ENCODE data around the gene DIAPH2. TPM values are rescaled to one million over a fixed set of nuclear protein-coding genes. Genes with fewer than 3 reads are reported as not detected.

Gene DIAPH2
- total RNA-seq, 2 experiments from 2014 or later: 10.0 to 10.6 TPM

DNA sequence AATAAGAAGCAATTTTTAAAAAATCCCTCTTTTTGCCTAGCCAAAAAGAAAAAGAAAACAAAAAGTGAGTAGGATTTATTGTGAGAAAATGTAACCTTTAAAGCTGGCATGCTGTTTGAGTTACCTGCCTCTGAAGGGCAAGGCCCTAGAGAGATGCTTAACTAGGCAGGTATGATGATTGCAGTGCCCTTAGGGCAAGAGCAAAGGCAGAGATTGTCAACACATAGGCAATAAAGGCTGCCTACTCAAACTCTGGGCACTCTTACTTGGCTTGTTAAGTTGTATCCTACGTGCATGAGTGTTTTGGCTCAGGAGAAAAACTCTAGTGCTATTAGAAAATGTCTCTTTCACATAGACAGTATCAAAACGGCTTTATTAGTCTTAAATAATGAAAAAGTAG is 505.0 kb downstream of the DIAPH2 start:
- no peaks in the 10 kb centered on the region for H3K9me3 Mint-ChIP-seq
- no peak overlapping the region for H3K27ac Mint-ChIP-seq

DNA sequence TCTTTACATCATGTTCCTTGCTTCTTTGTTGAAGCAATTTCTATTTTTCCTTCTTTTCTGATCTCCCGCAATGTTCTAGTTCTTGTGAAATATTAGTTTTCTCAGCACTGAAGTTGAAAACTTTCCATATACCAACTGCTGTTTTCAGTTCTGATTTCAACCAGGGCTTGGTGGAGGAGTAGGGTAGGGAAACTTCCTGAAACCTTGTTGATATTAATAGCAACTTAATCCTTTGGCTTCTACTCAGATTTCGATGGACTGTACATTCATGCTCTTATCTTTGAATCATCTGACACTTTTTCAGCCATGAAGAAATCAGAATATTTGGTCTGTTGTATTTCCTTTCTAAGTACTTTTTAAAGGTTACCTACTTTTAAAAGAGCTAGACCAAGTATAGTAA is 514.9 kb downstream of the DIAPH2 start:
- no peak overlapping the region for H3K27ac Mint-ChIP-seq
- no peak for DNase-seq
- H3K27me3 Mint-ChIP-seq: no peaks in the 10 kb centered on the region
- H3K9me3 Mint-ChIP-seq: peaks cover 13% of the 10 kb centered on the region
- intact Hi-C loops (cut with micrococcal nuclease): no loop called here
- H3K4me3 Mint-ChIP-seq: no peak overlapping the region
- ChIA-PET CTCF (no interaction called here), POLR2A (no interaction called here)
- H3K36me3 Mint-ChIP-seq: peaks cover 2% of the 10 kb centered on the region
- no peaks in the 10 kb centered on the region for H3K4me1 Mint-ChIP-seq (ENCODE audit: low read depth)

More for the DNA sequence above, 505.0 kb downstream of the DIAPH2 start:
- intact Hi-C loops (cut with micrococcal nuclease): no loop called here
- Mint-ChIP-seq H3K36me3 (no peaks in the 10 kb centered on the region), H3K4me3 (no peak overlapping the region), H3K4me1 (ENCODE audit: low read depth) (no peaks in the 10 kb centered on the region), H3K27me3 (no peaks in the 10 kb centered on the region)
- POLR2A ChIA-PET: interaction anchor here (0.6 kb wide), 1 partner anchor 510 kb away, joined by 4 read pairs; no protein-coding TSS in a partner anchor
- DNase-seq: no peak
- CTCF ChIA-PET: no interaction called here

DNA sequence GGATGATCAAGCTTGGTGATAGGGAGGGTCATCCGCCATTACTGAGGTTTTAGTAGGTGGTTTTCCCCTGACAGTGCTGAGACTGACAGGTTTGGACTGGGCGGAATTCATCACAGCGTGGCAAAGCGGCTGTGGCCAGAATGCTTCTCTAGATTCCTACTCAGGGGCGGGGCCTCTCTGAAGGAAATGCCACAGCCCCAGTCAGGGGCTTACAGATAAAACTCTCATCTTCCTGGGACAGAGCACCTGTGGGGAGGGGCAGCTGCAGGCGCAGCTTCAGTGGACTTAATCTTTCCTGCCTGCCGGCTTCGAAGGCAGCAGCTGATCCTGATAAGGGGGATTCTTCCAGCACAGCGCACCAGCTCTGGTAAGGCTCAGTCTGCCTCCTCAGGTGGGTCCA is 515.8 kb downstream of the DIAPH2 start:
- POLR2A ChIA-PET: no interaction called here
- H3K9me3 Mint-ChIP-seq: peaks cover 16% of the 10 kb centered on the region
- H3K36me3 Mint-ChIP-seq: peaks cover 2% of the 10 kb centered on the region
- no peak for DNase-seq
- intact Hi-C loops (cut with micrococcal nuclease): no loop called here
- H3K4me1 Mint-ChIP-seq (ENCODE audit: low read depth): no peaks in the 10 kb centered on the region
- no peaks in the 10 kb centered on the region for H3K27me3 Mint-ChIP-seq
- H3K27ac Mint-ChIP-seq: no peak overlapping the region
- H3K4me3 Mint-ChIP-seq: no peak overlapping the region
- CTCF ChIA-PET: no interaction called here

DNA sequence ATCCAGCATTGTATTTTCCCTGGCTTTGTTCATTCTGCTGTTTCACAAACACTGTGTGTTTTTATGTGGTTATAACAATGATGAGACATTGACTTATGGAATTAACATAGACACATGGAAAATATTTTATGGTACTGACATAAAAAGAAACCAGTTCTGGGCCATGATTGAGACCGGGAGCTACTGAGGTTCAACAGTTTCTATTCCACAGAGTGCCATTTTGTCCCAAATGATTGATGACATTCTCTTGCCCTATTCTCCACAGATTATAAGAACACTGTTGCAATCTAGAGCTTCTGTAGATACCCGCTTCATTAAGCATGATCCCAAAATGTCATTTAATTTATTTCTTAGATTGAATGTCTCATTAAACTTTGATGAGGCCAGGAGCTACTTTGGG is 525.9 kb downstream of the DIAPH2 start:
- peaks cover 10% of the 10 kb centered on the region for H3K4me1 Mint-ChIP-seq (ENCODE audit: low read depth)

DNA sequence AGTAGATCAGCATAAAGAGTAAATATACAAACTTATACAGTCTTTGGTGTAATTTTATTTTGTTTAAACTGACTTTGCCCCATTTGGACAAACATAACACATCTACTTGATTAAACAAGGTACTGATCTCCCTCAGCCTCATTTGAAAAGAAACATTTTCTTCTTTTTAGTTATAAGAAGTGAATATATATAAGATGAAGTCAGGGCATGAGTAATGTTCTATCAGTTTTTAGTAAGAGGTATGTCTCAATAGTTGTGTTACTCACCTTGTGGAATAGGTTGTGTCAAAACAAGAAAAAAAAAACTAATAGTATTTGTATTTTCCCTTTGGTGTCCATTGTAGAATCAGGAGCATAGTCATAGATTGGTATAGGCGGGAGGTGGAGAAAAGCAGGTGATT is 526.4 kb downstream of the DIAPH2 start:
- peaks cover 10% of the 10 kb centered on the region for H3K4me1 Mint-ChIP-seq (ENCODE audit: low read depth)
- no peaks in the 10 kb centered on the region for H3K27me3 Mint-ChIP-seq
- H3K27ac Mint-ChIP-seq: peak overlapping the region; percentile 28
- no peaks in the 10 kb centered on the region for H3K36me3 Mint-ChIP-seq
- no peak overlapping the region for H3K4me3 Mint-ChIP-seq
- CTCF ChIA-PET: no interaction called here
- POLR2A ChIA-PET: no interaction called here
- no peaks in the 10 kb centered on the region for H3K9me3 Mint-ChIP-seq
- intact Hi-C loops (cut with micrococcal nuclease): loop anchor here (2.0 kb wide), 2 partner anchors 172 to 188 kb away; no protein-coding TSS in a partner anchor
- DNase-seq: no peak

More for the DNA sequence above, 525.9 kb downstream of the DIAPH2 start:
- Mint-ChIP-seq H3K4me3 (no peak overlapping the region), H3K9me3 (no peaks in the 10 kb centered on the region), H3K36me3 (no peaks in the 10 kb centered on the region), H3K27ac (peak overlapping the region; percentile 28), H3K27me3 (no peaks in the 10 kb centered on the region)
- ChIA-PET CTCF (interaction anchor here (0.6 kb wide), 1 partner anchor 110 kb away, joined by 3 read pairs; no protein-coding TSS in a partner anchor), POLR2A (no interaction called here)
- DNase-seq: no peak
- intact Hi-C loops (cut with micrococcal nuclease): loop anchor here (2.0 kb wide), 2 partner anchors 172 to 188 kb away; no protein-coding TSS in a partner anchor

DNA sequence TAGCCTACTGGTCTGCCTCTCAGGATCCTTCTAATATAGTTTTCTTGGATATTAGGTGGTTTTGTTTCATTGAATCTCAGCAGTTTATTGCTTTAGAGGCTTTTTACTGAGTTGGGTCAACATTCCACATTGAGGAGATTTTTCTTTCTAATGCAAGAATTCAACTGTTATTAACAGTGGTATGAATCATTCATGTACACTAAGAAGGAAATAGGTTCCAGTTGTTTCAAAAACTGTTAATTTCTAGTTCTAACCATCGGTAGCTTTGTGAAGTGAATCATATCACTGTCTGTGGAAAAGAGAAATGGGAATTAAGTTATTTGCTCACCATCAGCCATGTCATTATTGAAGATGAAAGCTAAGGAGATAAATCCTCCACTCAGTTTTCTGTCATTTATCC is 530.5 kb downstream of the DIAPH2 start:
- H3K27ac Mint-ChIP-seq: no peak overlapping the region
- POLR2A ChIA-PET: no interaction called here
- intact Hi-C loops (cut with micrococcal nuclease): no loop called here

DNA sequence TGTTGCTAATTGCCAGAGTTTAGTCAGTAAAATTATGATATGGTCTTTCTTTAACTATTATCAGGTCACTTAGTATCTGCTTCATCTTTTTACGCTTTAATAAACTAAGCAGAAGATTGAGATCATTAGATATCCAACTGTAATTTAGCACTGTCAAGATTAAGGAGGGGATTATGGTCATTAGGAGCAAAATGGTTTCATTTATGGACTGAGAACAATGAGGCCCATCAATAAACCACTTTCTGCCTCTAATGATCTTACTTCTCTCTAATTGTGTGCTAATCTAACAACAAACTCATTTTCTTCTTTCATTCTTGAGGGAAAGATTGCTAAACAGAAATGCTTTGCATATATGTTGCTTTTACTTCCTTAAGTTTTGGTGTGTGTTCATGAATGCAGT is 539.5 kb downstream of the DIAPH2 start:
- no peak for DNase-seq
- Mint-ChIP-seq H3K9me3 (no peaks in the 10 kb centered on the region), H3K27me3 (no peaks in the 10 kb centered on the region), H3K4me1 (ENCODE audit: low read depth) (no peaks in the 10 kb centered on the region), H3K4me3 (no peak overlapping the region), H3K36me3 (no peaks in the 10 kb centered on the region), H3K27ac (no peak overlapping the region)
- intact Hi-C loops (cut with micrococcal nuclease): no loop called here
- POLR2A ChIA-PET: no interaction called here
- CTCF ChIA-PET: no interaction called here

More for the DNA sequence above, 530.5 kb downstream of the DIAPH2 start:
- H3K9me3 Mint-ChIP-seq: no peaks in the 10 kb centered on the region
- peaks cover 10% of the 10 kb centered on the region for H3K4me1 Mint-ChIP-seq (ENCODE audit: low read depth)
- H3K27me3 Mint-ChIP-seq: no peaks in the 10 kb centered on the region
- no peaks in the 10 kb centered on the region for H3K36me3 Mint-ChIP-seq
- no peak for DNase-seq
- H3K4me3 Mint-ChIP-seq: no peak overlapping the region
- CTCF ChIA-PET: no interaction called here

- no peaks in the 10 kb centered on the region for H3K27me3 Mint-ChIP-seq
- intact Hi-C loops (cut with micrococcal nuclease): no loop called here
- H3K9me3 Mint-ChIP-seq: no peaks in the 10 kb centered on the region
- DNase-seq: no peak
- no peaks in the 10 kb centered on the region for H3K4me1 Mint-ChIP-seq (ENCODE audit: low read depth)
- H3K4me3 Mint-ChIP-seq: no peak overlapping the region
- no peaks in the 10 kb centered on the region for H3K36me3 Mint-ChIP-seq
- H3K27ac Mint-ChIP-seq: no peak overlapping the region
- ChIA-PET CTCF (no interaction called here), POLR2A (interaction anchor here (0.6 kb wide), 1 partner anchor 15 kb away, joined by 3 read pairs; no protein-coding TSS in a partner anchor)
Measured at GRCh38 chrX:97229318-97229717, 544.7 kb downstream of the DIAPH2 start.

DNA sequence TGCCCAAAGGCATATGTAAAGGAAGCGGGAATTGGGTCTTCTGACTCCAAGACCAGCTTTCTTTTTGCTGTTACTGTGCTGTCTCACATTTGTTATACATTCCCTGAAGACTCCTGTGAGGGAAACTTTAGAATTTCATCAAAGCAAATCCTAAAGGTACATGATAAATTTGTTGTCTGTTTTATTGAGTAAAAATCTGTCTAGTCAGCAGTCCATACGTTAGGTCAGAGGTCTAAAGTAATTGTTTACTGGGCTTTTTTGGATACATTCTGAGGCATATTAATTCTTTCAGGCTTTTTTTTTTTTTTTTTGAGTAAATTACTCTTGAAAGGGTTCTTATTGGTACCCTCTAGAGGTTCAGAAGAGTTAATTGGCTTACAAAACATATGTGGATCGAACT is 546.3 kb downstream of the DIAPH2 start:
- POLR2A ChIA-PET: no interaction called here

GRCh38 chrX:97234471-97235081 is 549.9 kb downstream of the DIAPH2 start:
- no peaks in the 10 kb centered on the region for H3K36me3 Mint-ChIP-seq
- no peaks in the 10 kb centered on the region for H3K9me3 Mint-ChIP-seq
- DNase-seq: no peak
- no peaks in the 10 kb centered on the region for H3K27me3 Mint-ChIP-seq
- POLR2A ChIA-PET: no interaction called here
- intact Hi-C loops (cut with micrococcal nuclease): no loop called here
- H3K4me1 Mint-ChIP-seq (ENCODE audit: low read depth): no peaks in the 10 kb centered on the region
- no peak overlapping the region for H3K27ac Mint-ChIP-seq
- CTCF ChIA-PET: no interaction called here
- H3K4me3 Mint-ChIP-seq: no peak overlapping the region

More for the DNA sequence above, 546.3 kb downstream of the DIAPH2 start:
- CTCF ChIA-PET: no interaction called here
- Mint-ChIP-seq H3K27me3 (no peaks in the 10 kb centered on the region), H3K4me1 (ENCODE audit: low read depth) (no peaks in the 10 kb centered on the region), H3K9me3 (no peaks in the 10 kb centered on the region), H3K36me3 (no peaks in the 10 kb centered on the region), H3K27ac (no peak overlapping the region), H3K4me3 (no peak overlapping the region)
- intact Hi-C loops (cut with micrococcal nuclease): no loop called here
- no peak for DNase-seq

GRCh38 chrX:97238632-97239031 is 554.0 kb downstream of the DIAPH2 start:
- no peak overlapping the region for H3K27ac Mint-ChIP-seq
- H3K4me1 Mint-ChIP-seq (ENCODE audit: low read depth): no peaks in the 10 kb centered on the region
- ChIA-PET CTCF (interaction anchor here (0.7 kb wide), 1 partner anchor 421 kb away, joined by 3 read pairs; no protein-coding TSS in a partner anchor), POLR2A (no interaction called here)
- H3K9me3 Mint-ChIP-seq: no peaks in the 10 kb centered on the region
- no peak for DNase-seq
- no peaks in the 10 kb centered on the region for H3K36me3 Mint-ChIP-seq
- no peaks in the 10 kb centered on the region for H3K27me3 Mint-ChIP-seq
- intact Hi-C loops (cut with micrococcal nuclease): no loop called here
- no peak overlapping the region for H3K4me3 Mint-ChIP-seq

DNA sequence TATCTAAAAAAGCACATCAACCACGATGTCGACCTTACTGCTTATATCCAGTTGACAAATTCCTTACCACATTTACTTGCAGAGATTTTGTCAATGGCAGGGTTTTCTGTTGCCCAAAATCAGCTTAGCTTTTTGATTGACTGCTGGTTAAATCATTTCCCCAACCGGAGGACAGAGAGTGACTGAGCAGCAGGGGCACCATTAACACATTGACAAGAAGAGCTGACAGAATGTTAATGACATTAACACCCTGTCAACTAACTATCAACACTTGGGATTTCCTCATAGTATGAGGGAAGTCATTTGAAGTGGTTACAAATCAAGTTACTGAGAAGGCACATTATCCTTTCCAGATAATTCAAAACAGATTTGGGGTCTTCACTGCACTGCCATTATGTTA is 567.5 kb downstream of the DIAPH2 start:
- ChIA-PET CTCF (no interaction called here), POLR2A (no interaction called here)
- no peak for DNase-seq
- Mint-ChIP-seq H3K36me3 (peaks cover 2% of the 10 kb centered on the region), H3K27ac (no peak overlapping the region), H3K4me1 (ENCODE audit: low read depth) (no peaks in the 10 kb centered on the region), H3K4me3 (no peak overlapping the region), H3K27me3 (no peaks in the 10 kb centered on the region), H3K9me3 (no peaks in the 10 kb centered on the region)
- intact Hi-C loops (cut with micrococcal nuclease): no loop called here

DNA sequence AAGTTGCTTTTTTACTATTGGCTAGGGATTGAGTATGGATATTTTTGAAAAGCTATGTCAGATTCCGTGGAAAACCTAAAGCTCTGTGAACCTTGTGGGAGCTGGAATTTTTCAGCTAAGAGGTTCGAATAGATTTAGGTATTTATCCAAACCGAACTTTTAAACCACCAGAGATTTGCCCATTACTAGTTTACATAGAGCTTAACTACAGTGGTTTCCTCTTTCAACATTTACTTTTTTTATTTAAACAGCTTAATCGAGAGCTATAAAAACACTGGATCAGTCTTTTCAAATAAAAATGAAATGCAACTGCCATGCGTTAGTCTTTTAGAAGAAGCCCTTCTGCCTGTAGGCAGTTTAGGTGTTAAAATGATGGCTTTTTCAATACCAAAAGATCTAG is 576.0 kb downstream of the DIAPH2 start:
- intact Hi-C loops (cut with micrococcal nuclease): no loop called here
- Mint-ChIP-seq H3K4me1 (ENCODE audit: low read depth) (no peaks in the 10 kb centered on the region), H3K27ac (no peak overlapping the region), H3K36me3 (no peaks in the 10 kb centered on the region), H3K9me3 (no peaks in the 10 kb centered on the region), H3K27me3 (no peaks in the 10 kb centered on the region), H3K4me3 (no peak overlapping the region)
- ChIA-PET POLR2A (no interaction called here), CTCF (no interaction called here)
- DNase-seq: no peak

Data from activated CD4-positive, alpha-beta memory T cell treated with anti-CD3 and anti-CD28 coated beads for 36 hours (primary cell).